ENCODE results near the gene LAMA1.

The LAMA1 gene

GRCh38 chr18:7133181-7133580 lies 15.6 kb upstream of the LAMA1 start:
- H3K27me3 ChIP-seq (ENCODE audit: control insufficient read depth, insufficient read depth, low read length), result no peaks in the 10 kb centered on the region
- no peaks in the 10 kb centered on the region for H3K9me3 ChIP-seq (ENCODE audit: control insufficient read depth, low read length)
- no peak overlapping the region for H3K4me2 ChIP-seq (ENCODE audit: low read length)
- H3K27ac ChIP-seq, result no peak overlapping the region
- no peak overlapping the region for H3K4me3 ChIP-seq (ENCODE audit: low read depth, low read length)
- H3K36me3 ChIP-seq (ENCODE audit: control insufficient read depth, insufficient read depth, low read length), result no peaks in the 10 kb centered on the region
- TF ChIP-seq CTCF (IDR thresholded peaks at IDR 0.05), result no peak
- H3K79me2 ChIP-seq, result no peaks in the 10 kb centered on the region
- H2AFZ ChIP-seq, result no peak overlapping the region
- no peaks in the 10 kb centered on the region for H3K4me1 ChIP-seq
- no peak overlapping the region for H3K9ac ChIP-seq

- no peaks in the 10 kb centered on the region for H3K79me2 ChIP-seq
- no peaks in the 10 kb centered on the region for H3K4me1 ChIP-seq
- H3K9me3 ChIP-seq (ENCODE audit: control insufficient read depth, low read length), result no peaks in the 10 kb centered on the region
- no peak overlapping the region for H3K4me2 ChIP-seq (ENCODE audit: low read length)
- no peak overlapping the region for H3K9ac ChIP-seq
- no peak overlapping the region for H2AFZ ChIP-seq
- TF ChIP-seq CTCF (IDR thresholded peaks at IDR 0.05), result no peak
- H3K36me3 ChIP-seq (ENCODE audit: control insufficient read depth, insufficient read depth, low read length), result no peaks in the 10 kb centered on the region
- H3K27me3 ChIP-seq (ENCODE audit: control insufficient read depth, insufficient read depth, low read length), result no peaks in the 10 kb centered on the region
- H3K4me3 ChIP-seq (ENCODE audit: low read depth, low read length), result no peak overlapping the region
- no peak overlapping the region for H3K27ac ChIP-seq
These were observed 15.0 kb upstream of the LAMA1 start for GRCh38 chr18:7132356-7133150.

- Histone ChIP-seq H3K9me3 (ENCODE audit: control insufficient read depth, low read length) (no peaks in the 10 kb centered on the region), H3K4me3 (ENCODE audit: low read depth, low read length) (no peak overlapping the region), H3K4me2 (ENCODE audit: low read length) (no peak overlapping the region), H3K36me3 (ENCODE audit: control insufficient read depth, insufficient read depth, low read length) (no peaks in the 10 kb centered on the region), H2AFZ (no peak overlapping the region), H3K9ac (no peak overlapping the region), H3K27ac (no peak overlapping the region), H3K4me1 (no peaks in the 10 kb centered on the region), H3K79me2 (no peaks in the 10 kb centered on the region), H3K27me3 (ENCODE audit: control insufficient read depth, insufficient read depth, low read length) (no peaks in the 10 kb centered on the region)
- no peak for TF ChIP-seq CTCF (IDR thresholded peaks at IDR 0.05)
These were observed 4.8 kb upstream of the LAMA1 start for GRCh38 chr18:7122376-7122775.

- H3K4me1 ChIP-seq, result no peaks in the 10 kb centered on the region
- no peak overlapping the region for H3K9ac ChIP-seq
- no peaks in the 10 kb centered on the region for H3K79me2 ChIP-seq
- peak overlapping the region; percentile 64 for H2AFZ ChIP-seq
- peak overlapping the region; percentile 91 for H3K4me2 ChIP-seq (ENCODE audit: low read length)
- no peaks in the 10 kb centered on the region for H3K9me3 ChIP-seq (ENCODE audit: control insufficient read depth, low read length)
- H3K27me3 ChIP-seq (ENCODE audit: control insufficient read depth, insufficient read depth, low read length), result no peaks in the 10 kb centered on the region
- TF ChIP-seq CTCF (IDR thresholded peaks at IDR 0.05), result no peak
- peak overlapping the region; percentile 41 for H3K4me3 ChIP-seq (ENCODE audit: low read depth, low read length)
- H3K36me3 ChIP-seq (ENCODE audit: control insufficient read depth, insufficient read depth, low read length), result no peaks in the 10 kb centered on the region
- no peak overlapping the region for H3K27ac ChIP-seq
These were observed 706 bp downstream of the LAMA1 start for GRCh38 chr18:7116792-7117389.
